NCI-H146 treated with DMSO at 0.1 percent for 48 hours (cell line): Measurements from ENCODE around the gene CPN2.

Experiments
- DNase-seq: peaks from one replicate; lab custom pipeline; 2025; ENCODE audit not compliant: unreplicated experiment; lab: John Stamatoyannopoulos, UW

Gene CPN2, protein sequence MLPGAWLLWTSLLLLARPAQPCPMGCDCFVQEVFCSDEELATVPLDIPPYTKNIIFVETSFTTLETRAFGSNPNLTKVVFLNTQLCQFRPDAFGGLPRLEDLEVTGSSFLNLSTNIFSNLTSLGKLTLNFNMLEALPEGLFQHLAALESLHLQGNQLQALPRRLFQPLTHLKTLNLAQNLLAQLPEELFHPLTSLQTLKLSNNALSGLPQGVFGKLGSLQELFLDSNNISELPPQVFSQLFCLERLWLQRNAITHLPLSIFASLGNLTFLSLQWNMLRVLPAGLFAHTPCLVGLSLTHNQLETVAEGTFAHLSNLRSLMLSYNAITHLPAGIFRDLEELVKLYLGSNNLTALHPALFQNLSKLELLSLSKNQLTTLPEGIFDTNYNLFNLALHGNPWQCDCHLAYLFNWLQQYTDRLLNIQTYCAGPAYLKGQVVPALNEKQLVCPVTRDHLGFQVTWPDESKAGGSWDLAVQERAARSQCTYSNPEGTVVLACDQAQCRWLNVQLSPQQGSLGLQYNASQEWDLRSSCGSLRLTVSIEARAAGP

DNA sequence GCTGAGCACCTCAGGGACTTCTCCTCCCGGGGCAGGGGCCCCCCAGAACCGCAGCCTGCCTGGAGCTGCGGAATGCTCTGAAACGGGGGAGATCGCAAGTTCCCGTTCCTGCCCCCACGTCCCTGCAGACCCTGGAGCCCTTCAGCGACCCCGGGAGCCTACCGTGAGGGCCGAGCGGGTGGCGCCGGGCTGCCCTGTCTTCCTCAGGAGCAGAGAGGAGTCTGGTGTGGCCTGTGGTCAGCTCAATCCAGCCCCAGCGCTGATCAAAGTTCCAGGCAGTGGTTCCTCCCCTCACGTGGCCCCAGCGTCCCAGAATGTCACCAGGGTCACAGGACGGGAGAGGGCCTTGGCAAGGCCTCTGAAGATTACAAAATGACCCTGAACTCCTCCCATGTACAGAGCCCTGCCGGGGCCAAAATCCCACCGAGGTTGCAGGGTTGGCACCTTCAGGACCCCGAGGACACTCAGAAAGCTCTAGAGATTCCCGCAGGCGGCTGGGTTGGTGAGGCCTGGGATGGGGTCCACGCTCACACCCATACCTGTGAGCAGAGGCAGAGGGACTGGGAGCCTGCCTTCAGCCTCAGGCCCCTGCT lies at the start of gene CPN2:
TSS of gene CPN2 (minus strand) at position 249 of the 593 bp plus-strand sequence. CDS start 8,626 bp downstream, outside the sequence.
- no peak for DNase-seq

DNA sequence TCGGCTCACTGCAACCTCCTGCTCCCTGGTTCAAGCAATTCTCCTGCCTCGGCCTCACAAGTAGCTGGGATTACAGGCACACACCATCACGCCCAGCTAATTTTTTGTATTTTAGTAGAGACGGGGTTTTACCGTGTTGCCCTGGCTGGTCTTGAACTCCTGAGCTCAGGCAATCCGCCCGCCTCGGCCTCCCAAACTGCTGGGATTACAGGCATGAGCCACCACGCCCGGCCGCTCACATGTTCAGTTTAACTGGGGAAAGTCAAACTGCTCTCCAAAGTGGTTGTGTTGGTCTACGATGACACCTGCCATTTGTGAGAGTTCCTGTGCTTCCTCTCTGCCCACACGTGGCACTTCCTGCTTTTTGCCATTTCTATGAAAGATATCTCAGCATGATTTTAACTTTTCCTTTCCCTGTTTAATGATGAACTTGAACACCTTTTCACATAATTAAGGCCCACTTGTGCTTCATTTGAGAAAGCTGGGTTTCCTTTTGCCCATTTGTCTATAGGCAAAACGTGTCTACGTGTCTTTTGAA lies 48.8 kb upstream of the CPN2 start:
- DNase-seq, result no peak

DNA sequence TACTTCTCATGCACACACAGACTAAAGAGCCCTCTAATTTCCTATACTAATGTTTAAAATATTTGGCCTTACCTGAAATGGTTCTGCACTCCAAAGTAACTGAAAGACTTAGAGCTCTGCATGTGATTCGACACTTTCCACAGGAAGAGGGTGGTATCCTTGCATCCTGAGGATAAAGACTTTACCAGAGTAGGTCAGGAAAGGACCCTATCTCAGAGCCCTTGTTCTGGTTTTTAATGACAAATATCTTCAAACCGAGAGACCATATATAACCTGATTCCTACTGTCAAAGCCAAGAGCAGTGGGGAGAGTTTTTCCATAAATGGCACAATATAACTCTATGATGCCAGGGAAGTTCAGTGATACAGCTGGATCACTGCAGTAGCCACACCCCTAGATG lies 48.0 kb upstream of the CPN2 start, which contains the start of gene GP5:
TSS of gene GP5 (minus strand) at position 101 of the 400 bp plus-strand sequence. CDS start 984 bp downstream, outside the sequence.
- DNase-seq, result no peak

DNA sequence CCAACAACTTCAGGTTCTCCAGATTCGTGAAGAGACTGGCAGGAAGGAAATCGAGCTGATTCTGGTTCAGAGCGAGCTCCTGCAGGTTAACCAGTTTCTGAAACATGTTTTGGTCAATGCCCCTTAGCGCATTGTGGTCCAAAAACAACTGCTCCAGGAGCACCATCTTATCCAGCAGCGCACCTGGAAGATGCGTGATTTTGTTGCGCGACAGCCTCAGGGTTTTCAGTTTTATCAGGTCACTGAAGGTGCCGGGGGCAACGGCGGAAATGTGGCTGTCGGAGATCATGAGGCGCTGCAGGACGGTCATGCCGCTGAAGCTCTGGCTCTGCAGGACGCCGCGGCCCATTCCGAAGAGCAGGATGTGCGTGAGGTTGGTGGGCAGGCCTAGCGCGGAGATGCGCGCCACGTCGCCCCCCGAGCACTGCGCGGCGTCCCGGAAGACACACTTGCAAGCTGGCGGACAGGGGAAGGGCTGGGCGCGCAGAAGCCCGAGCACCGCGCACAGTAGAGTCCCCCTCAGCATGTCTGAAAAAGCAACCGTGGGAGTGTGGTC lies 46.7 kb upstream of the CPN2 start:
- no peak for DNase-seq

DNA sequence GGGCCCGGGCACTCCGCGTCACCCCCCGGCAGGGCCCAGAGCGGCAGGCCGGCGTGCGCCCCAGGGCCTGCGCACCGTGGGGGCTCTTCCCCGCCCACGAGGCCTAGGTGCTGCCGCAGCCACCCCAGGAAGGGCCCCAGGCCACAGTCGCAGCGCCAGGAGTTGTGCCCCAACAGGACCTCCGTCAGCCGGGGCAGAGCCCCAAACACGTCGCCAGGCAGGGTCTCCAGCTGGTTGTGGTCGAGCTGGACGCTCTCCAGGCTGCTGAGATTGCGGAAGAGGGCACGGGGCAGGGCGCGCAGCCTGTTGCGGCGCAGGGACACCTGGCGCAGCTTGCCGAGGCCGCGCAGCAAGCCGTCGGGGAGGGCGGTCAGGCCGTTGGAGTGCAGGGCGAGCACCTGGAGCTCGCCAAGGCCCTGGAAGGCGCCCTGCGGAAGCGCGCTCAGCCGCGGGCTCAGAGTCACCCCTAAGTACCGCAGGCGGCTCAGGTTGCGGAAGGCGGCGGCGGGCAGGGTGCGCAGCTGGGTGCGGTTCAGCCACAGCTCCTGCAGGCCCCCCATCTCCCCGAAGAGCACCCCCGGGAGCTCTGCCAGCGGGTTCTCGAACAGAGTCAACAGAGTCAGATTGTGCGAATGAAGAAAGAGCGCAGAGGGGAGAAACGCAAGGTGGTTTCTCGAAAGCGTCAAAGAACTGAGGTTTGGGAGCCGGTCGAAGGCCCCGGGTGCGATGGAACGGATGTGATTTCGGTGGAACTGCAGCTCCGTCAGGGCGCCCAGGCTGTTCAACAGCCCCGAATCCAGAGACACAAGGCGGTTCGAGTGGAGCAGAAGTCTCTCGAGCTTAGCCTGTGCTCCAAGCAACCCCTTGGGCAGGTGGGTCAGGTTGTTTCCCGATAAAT lies 46.0 kb upstream of the CPN2 start:
- no peak for DNase-seq

DNA sequence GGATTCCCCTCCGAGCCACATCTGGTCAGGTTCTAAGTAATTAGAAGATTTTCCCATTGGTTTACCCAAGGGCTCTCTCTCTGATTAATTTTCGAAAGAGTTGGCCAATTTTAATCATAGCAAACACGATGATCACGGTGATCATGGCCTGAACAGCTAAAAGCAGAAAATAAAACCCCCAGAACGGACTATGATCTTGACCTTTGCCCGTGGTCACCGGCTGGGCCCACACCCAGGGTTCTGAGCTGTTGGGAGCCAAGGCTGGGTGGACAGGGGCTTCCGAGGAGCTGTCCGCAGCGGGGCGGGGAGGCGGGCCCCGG lies 45.4 kb upstream of the CPN2 start:
- no peak for DNase-seq

DNA sequence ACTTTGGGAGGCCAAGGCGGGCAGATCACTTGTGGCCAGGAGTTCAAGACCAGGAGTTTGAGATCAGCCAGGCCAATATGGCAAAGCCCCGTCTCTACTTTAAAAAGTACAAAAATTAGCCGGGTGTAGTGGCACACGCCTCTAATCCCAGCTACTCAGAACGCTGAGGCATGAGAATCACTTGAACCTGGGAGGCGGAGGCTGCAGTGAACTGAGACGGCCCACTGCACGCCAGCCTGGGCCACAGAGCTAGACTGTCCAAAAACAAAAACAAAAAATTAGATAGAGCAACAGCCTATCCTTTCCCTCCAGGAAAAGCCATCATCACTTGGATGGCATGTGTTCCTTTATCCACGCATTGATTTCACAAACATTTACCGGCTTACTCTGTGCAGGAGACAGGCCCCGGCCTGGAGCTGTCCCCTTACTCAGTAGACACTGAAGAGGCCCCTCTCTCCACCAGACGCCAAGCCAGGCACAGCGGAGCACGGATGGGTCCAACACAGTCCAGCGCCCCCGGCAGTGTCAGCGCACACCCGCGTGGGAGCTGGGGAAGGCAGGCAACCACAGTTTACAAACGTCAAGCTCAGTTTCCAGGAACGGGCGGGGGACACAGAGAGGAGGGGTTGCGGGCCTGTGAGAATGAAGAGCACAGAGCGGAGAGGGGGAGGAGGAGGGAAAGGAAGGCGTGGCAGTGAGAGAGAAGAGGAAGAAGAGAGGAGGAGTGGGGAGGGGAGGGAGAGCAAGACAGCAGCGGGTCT lies 44.8 kb upstream of the CPN2 start:
- no peak for DNase-seq

DNA sequence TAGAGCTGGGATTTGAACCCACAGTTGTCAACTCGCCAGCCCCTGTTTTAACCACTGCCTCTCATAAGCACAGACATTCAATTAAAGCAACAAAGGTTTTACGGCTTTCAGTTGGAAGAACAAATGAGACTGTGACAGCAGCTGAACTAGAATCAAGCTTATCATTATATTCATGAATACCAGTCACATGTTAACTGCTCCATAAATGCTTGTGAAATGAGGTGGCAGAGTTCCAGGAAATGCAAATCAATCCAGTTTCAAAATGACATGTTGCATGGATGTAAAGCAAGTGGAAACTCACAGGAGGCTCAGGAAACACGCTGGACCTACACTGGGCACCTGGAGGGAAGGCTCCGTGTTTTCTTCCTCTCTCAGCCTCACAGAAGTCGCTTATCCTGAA lies 44.1 kb upstream of the CPN2 start:
- peak; percentile 76 for DNase-seq

DNA sequence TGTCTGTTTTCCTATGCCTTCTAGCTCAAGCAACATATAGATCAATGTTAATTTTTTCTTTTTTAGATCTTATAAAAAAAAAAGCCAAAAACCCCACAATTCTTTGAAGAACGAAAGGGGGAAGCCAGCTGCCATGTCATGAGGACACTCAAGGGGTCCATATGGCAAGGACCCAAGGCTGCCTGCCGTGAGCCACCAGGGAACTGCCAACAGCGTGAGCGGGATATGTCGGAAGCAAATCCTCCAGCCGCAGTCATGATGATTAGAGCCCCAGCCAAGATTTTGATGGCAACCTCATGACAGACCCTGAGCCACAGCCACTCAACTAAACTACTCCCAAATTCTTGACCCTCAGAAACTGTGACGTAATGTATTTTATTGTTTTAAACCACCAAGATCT lies 41.4 kb upstream of the CPN2 start:
- DNase-seq, result no peak

DNA sequence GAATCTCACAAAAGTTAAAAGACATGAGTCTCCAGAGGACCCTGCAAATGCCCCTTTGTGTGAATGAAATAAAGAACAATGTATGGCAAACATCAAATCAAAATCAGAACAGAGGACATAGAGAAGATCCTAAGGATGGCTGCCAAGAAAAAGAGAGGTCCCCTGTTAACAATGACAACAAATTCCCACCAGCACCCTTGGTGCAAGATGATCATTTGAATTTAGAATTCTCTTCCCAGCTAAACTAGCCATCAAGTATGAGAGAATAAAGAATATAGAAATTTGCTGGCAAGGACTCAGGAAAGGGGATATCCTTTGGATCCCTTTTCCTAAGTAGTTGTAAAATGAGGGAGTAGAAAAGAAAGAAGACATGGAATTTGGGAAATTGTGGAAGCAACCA lies 39.7 kb upstream of the CPN2 start:
- DNase-seq, result no peak

DNA sequence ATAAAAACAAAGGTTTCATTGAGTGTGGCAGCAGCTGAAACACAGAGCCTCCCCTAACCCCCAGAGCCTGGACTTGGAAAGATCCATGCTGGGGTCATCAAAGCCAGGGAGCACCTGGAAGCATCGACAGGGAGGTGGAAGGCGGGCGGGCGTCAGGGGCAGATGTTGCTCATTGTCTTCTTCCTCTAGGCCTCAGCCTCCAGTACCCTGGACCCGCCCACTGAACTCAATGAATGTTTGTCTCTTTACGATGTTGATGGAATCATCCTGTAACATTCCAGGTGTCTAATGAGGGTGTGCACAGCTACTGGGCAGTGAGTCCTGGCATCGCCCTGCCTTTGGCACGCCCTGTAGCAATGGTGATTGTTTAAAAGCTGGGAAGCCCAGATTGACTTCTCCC lies 38.1 kb upstream of the CPN2 start:
- no peak for DNase-seq

DNA sequence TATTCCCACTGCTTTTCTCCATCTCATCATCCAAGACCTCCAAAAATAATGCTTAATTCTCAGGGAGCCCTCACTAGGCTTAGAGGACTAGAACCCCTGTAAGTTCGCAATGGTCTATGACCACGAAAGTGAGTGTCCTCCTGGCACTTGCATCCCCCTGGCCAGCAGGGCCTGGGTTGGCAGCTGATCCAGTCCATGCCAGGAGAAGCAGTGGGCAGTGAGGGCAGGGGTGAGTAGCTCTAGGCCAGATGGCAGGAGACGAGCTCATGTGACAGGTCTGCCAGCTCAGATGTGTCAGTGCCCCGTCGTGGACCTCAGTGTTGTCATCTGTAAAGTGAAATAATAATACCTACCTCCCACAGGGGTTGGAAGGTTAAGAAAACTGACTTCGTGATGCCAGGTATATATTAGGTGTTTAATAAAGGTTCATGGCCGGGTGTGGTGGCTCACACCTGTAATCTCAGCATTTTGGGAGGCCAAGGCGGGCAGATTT lies 36.8 kb upstream of the CPN2 start:
- DNase-seq, result no peak

DNA sequence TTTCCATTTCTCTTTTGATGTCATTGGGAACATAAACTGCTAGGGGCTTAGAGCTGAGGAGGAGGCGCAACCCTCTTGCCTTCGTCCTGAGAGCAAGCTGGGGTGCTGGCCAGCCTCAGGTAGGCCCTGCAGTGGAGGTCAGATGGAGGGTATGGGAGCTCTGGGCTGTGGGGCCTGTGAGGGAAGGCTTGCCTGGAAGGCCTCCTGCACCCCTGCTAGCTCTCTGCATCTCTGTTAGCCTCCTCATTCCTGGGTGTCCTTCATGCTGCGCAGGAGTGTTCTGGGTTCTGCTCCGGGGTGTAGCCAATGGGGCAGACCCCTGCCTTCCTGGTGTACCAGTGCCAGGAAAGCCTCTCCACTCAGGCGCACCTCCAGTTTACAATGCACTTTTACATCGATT lies 36.1 kb upstream of the CPN2 start:
- DNase-seq, result no peak

DNA sequence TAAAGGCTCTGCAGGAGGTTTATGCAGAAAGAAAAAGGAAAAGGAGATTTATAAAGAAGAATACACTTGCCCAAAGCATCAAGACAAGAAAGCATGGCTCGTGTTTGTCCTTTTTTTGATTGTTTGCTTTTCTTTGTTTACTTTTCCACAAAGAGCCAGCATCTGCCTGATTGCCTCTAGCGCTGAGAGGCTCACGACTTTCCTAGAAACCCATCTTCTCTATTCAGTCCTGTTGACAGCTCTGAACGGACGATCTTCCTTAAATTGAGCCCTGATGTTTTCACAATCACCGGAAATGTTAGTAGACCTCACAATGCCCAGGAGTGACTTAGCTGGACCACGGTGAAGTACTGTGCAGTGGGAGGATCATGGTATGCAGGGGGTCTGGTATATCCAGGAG lies 35.5 kb upstream of the CPN2 start:
- DNase-seq, result peak; percentile 80

DNA sequence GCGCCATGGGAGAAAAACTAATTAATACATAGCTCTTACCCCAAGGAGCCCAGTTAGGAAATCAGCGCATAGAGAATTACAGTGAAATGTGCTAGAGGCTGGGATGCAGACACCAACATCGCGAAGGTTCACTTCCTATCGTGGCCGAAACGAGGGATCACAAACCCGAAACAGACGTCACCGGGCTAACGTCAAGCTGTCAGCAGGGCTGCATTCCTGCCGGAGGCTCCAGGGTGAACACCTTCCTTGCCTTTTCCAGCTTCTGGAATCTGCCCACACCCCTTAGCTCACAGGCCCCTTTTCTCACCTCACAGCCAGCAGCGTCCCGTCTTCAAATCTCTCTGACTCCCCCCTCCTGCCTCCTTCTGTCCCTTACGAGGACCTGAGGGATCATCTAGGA lies 34.9 kb upstream of the CPN2 start:
- DNase-seq, result no peak

DNA sequence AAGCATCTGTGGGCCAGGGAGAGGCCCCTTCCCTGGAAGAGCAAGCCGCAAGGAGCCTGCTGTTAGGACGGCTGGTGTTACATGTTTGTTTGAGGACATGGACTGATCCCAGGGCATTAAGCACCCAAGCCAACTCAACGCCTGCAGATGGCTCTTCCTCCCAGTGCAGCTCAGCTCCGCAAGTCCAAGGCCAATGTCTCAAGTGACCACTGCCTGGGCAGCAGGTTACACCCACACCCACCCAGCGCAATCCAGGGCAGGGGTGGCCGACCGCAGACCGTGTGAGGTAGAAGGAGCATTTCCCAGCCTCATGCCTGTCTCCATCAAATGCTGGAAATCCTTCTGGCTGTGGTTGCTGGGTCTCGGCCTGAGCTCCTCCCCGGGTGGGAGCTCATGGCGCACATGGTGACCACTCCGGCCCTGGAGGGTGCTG lies 33.5 kb upstream of the CPN2 start:
- DNase-seq, result no peak

DNA sequence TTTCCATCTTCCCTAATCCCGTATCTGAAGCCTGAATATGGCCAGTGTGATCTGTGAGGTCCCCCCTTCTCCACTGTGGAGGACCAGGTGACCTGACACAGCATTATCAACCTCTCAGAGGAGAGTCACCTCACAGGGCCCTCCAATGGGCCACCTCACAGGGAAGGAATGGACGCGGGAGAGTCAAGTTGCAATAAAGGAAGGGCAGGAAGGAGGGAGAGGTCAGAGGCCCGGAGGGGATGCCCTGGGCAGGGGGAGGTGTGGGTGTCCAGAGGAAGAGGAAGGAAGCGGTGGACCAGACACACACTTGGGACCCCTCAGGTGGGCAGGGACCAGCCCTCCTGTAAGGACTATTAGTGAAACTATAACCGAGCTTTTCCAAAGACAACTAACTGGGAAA lies 33.0 kb upstream of the CPN2 start:
- DNase-seq, result no peak

DNA sequence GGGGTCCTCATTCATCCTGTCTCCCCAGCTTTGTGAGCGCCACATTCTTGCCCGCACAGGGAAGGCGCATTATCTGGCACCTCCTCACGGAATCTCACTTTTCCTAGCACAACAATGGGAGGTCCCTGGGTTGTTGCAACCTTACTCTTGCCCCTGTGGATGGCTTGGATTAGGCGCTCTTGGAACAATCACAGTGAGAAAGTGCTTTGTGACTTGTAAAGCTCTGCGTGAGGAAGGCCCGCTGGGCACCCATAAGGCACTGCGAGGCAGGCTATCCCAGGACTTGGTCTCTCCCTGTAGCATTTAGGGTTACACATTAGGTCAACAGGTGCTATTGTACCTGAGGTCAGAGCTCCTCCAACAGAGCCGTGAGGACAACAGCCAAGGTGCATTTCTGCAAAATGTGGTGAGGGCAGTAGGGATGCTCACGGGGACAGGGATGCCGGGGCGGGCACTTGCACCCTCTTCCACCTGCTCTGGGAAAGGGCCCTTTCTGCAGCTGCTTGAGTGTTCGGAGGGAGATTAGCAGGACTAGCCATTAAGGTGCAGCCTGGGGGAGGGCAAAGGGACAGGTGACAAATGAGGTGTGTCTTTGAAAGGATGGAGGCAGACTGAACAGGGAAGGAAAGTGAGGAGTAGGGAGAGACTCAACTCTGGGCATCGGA lies 32.3 kb upstream of the CPN2 start:
- no peak for DNase-seq

DNA sequence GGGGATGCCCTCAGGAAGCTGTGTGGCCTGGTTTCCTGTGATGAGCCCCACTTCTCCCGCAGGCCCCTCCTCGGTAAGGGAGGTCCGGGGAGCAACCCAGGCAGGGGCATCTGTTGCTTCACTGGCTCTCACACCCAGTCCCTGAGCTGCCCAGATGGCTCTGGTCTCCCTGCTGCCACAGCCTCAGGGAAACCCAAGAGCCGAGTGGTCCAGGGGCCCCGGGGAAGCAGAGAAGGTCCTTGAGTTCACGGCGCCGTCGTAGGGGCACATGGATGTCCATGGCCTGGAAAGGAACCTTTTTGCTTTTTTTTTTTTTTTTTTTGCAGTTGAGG lies 31.7 kb upstream of the CPN2 start:
- DNase-seq, result no peak
